CD4-positive, alpha-beta memory T cell (primary cell): ENCODE measurements around the gene CHST11. TPM values are rescaled to one million over a fixed set of nuclear protein-coding genes. Genes with fewer than 3 reads are reported as not detected.
A peak's percentile ranks its signal among the peaks of the same experiment; 100 is the strongest.

Experiments
- CTCF ChIA-PET: fragments of 350-600 bp; sonication (Branson Sonifier 250); formaldehyde crosslinking; loops from one replicate; lab custom pipeline; 2021; ENCODE audit warnings: inconsistent platforms; ENCODE audit not compliant: partially characterized antibody; lab: Charles Lee
- POLR2A ChIA-PET: fragments of 350-600 bp; sonication (Branson Sonifier 250); formaldehyde crosslinking; loops from one replicate; lab custom pipeline; 2021; ENCODE audit not compliant: partially characterized antibody; lab: Charles Lee
- DNase-seq, 5 donors: peaks; one replicate each; pipeline versions ENCODE4 v3.0.0 to v3.0.0-alpha.2; 2020 to 2022; ENCODE audit warnings: mixed read lengths in 1 of 5
- H3K27ac ChIP-seq: one replicate; pipeline ENCODE4 v1.7.0; 2013; ENCODE audit warnings: low read depth, low read length
- H3K27me3 ChIP-seq: 2 replicates; pipeline ENCODE4 v1.7.0; 2013; ENCODE audit warnings: mild to moderate bottlenecking, low read length, moderate library complexity; ENCODE audit not compliant: insufficient read depth
- H3K36me3 ChIP-seq: 2 replicates; pipeline ENCODE4 v1.7.0; 2013; ENCODE audit warnings: mild to moderate bottlenecking, low read length, moderate library complexity; ENCODE audit not compliant: insufficient read depth
- H3K4me1 ChIP-seq: 2 replicates; pipeline ENCODE4 v1.7.0; 2013; ENCODE audit warnings: mild to moderate bottlenecking, low read length, moderate library complexity; ENCODE audit not compliant: insufficient read depth
- H3K4me3 ChIP-seq, 2 donors: one replicate each; pipeline ENCODE4 v1.7.0; 2013; ENCODE audit warnings: low read length in 2 of 2, mild to moderate bottlenecking in 1 of 2
- H3K9me3 ChIP-seq, 2 donors: one replicate each; pipeline ENCODE4 v1.7.0; 2013; ENCODE audit warnings: low read length in 2 of 2, control low read depth in 1 of 2; ENCODE audit not compliant: control insufficient read depth in 1 of 2
- H3K27ac Mint-ChIP-seq, 7 donors: one replicate each; pipeline ENCODE4 v1.8.0; 2020 to 2021; ENCODE audit warnings: mixed read lengths in 7 of 7, mild to moderate bottlenecking in 6 of 7, inconsistent platforms in 3 of 7, moderate library complexity in 3 of 7
- H3K27me3 Mint-ChIP-seq, 2 donors: one replicate each; pipeline ENCODE4 v1.8.0; 2020 to 2021; ENCODE audit warnings: mixed read lengths in 2 of 2
- H3K36me3 Mint-ChIP-seq, 2 donors: one replicate each; pipeline ENCODE4 v1.8.0; 2020 to 2021; ENCODE audit warnings: mixed read lengths in 2 of 2, inconsistent platforms in 1 of 2, mild to moderate bottlenecking in 1 of 2
- H3K4me1 Mint-ChIP-seq, 4 donors: one replicate each; pipeline ENCODE4 v1.8.0; 2020 to 2021; ENCODE audit warnings: mixed read lengths in 4 of 4, mild to moderate bottlenecking in 1 of 4
- H3K4me3 Mint-ChIP-seq, 8 donors: one replicate each; pipeline ENCODE4 v1.8.0; 2020 to 2021; ENCODE audit warnings: mixed read lengths in 8 of 8, mild to moderate bottlenecking in 7 of 8, moderate library complexity in 6 of 8, inconsistent platforms in 3 of 8
- H3K9me3 Mint-ChIP-seq, 8 donors: one replicate each; pipeline ENCODE4 v1.8.0; 2020 to 2021; ENCODE audit warnings: mixed read lengths in 8 of 8, mild to moderate bottlenecking in 5 of 8, inconsistent platforms in 3 of 8, moderate library complexity in 1 of 8
- intact Hi-C: fragments of 100-400 bp; cut with micrococcal nuclease; formaldehyde crosslinking; loops from one replicate; pipeline ENCODE4 v1.15.1; 2023
- polyA plus RNA-seq, 2 donors: library from polyadenylated mRNA; unstranded; fragments of 300-500 nt; fragmentation: Illumina TruSeq; gene quantifications; one replicate each; pipeline ENCODE4 v1.2.3, GENCODE V29; 2021
- total RNA-seq, 2 experiments: library from RNA; stranded (reverse); gene quantifications; one replicate each; pipeline ENCODE4 v1.2.3, GENCODE V29; 2021

Gene CHST11
- total and polyA plus RNA-seq, 4 experiments from 2014 or later = 55.1 to 64.6 (median 59.8) TPM

- H3K9me3 ChIP-seq = no peaks in the 10 kb centered on the region
- H3K4me1 ChIP-seq = peaks cover 62% of the 10 kb centered on the region
- peaks cover 0 to 8% of the 10 kb centered on the region in 2 donors for H3K36me3 Mint-ChIP-seq
- ChIA-PET CTCF (interaction anchor here (0.6 to 3.3 kb wide), 6 partner anchors 10 to 205 kb away, joined by 3 to 16 read pairs (median 4); no protein-coding TSS in a partner anchor), POLR2A (interaction anchor here (0.6 to 1.7 kb wide), 4 partner anchors 18 to 57 kb away, joined by 3 to 5 read pairs (median 3); no protein-coding TSS in a partner anchor)
- peak overlapping the region in 5 of 7 donors; percentile 25 to 77 (median 44) for H3K27ac Mint-ChIP-seq
- peak overlapping the region in 1 of 8 donors; percentile 13 for H3K4me3 Mint-ChIP-seq
- H3K27me3 ChIP-seq = no peaks in the 10 kb centered on the region
- no peak for DNase-seq
- no peak overlapping the region for H3K27ac ChIP-seq
- no peaks in the 10 kb centered on the region for H3K27me3 Mint-ChIP-seq
- intact Hi-C loops = no loop called here
- no peaks in the 10 kb centered on the region for H3K36me3 ChIP-seq
- H3K9me3 Mint-ChIP-seq = no peaks in the 10 kb centered on the region
- no peak overlapping the region for H3K4me3 ChIP-seq
- H3K4me1 Mint-ChIP-seq = peaks cover 57 to 91% (median 74%) of the 10 kb centered on the region in 4 donors
These were observed 59.2 kb downstream of the CHST11 start for GRCh38 chr12:104515899-104516298.

- Histone ChIP-seq H3K9me3 (no peaks in the 10 kb centered on the region), H3K27ac (no peak overlapping the region), H3K4me3 (no peak overlapping the region), H3K27me3 (no peaks in the 10 kb centered on the region), H3K36me3 (no peaks in the 10 kb centered on the region), H3K4me1 (peaks cover 64% of the 10 kb centered on the region)
- peaks cover 0 to 8% of the 10 kb centered on the region in 2 donors for H3K36me3 Mint-ChIP-seq
- no peaks in the 10 kb centered on the region for H3K27me3 Mint-ChIP-seq
- ChIA-PET POLR2A (interaction anchor here (1.0 to 1.7 kb wide), 2 partner anchors 24 to 58 kb away, joined by 3 to 5 read pairs; no protein-coding TSS in a partner anchor), CTCF (interaction anchor here (3.3 kb wide), 1 partner anchor 135 kb away, joined by 16 read pairs; no protein-coding TSS in a partner anchor)
- no peak for DNase-seq
- no peak overlapping the region for H3K4me3 Mint-ChIP-seq
- H3K9me3 Mint-ChIP-seq = no peaks in the 10 kb centered on the region
- peaks cover 58 to 92% (median 77%) of the 10 kb centered on the region in 4 donors for H3K4me1 Mint-ChIP-seq
- H3K27ac Mint-ChIP-seq = peak overlapping the region in 6 of 7 donors; percentile 30 to 85 (median 50)
- intact Hi-C loops = no loop called here
These were observed 60.1 kb downstream of the CHST11 start for GRCh38 chr12:104516821-104517220.

GRCh38 chr12:104517880-104518279 is 61.1 kb downstream of the CHST11 start:
- no peaks in the 10 kb centered on the region for H3K27me3 Mint-ChIP-seq
- Histone ChIP-seq H3K4me3 (no peak overlapping the region), H3K4me1 (peaks cover 75% of the 10 kb centered on the region), H3K27ac (no peak overlapping the region), H3K9me3 (no peaks in the 10 kb centered on the region), H3K36me3 (no peaks in the 10 kb centered on the region), H3K27me3 (no peaks in the 10 kb centered on the region)
- H3K27ac Mint-ChIP-seq = peak overlapping the region in 6 of 7 donors; percentile 48 to 90 (median 50)
- H3K36me3 Mint-ChIP-seq = peaks cover 0 to 8% of the 10 kb centered on the region in 2 donors
- no peak for DNase-seq
- POLR2A ChIA-PET = interaction anchor here (1.7 kb wide), 1 partner anchor 59 kb away, joined by 5 read pairs; no protein-coding TSS in a partner anchor
- intact Hi-C loops = no loop called here
- no peaks in the 10 kb centered on the region for H3K9me3 Mint-ChIP-seq
- H3K4me3 Mint-ChIP-seq = peak overlapping the region in 3 of 8 donors; percentile 2 to 17 (median 11)
- CTCF ChIA-PET = interaction anchor here (3.3 kb wide), 1 partner anchor 136 kb away, joined by 16 read pairs; no protein-coding TSS in a partner anchor
- peaks cover 63 to 96% (median 81%) of the 10 kb centered on the region in 4 donors for H3K4me1 Mint-ChIP-seq

GRCh38 chr12:104519190-104520019 is 62.7 kb downstream of the CHST11 start:
- Histone ChIP-seq H3K9me3 (no peaks in the 10 kb centered on the region), H3K36me3 (no peaks in the 10 kb centered on the region), H3K27ac (no peak overlapping the region), H3K4me3 (no peak overlapping the region), H3K4me1 (peaks cover 86% of the 10 kb centered on the region), H3K27me3 (no peaks in the 10 kb centered on the region)
- no peaks in the 10 kb centered on the region for H3K27me3 Mint-ChIP-seq
- peak overlapping the region; percentile 53 to 88 (median 85) for H3K27ac Mint-ChIP-seq
- ChIA-PET POLR2A (interaction anchor here (0.8 to 1.3 kb wide), 4 partner anchors 20 to 86 kb away, joined by 3 to 6 read pairs (median 3); no protein-coding TSS in a partner anchor), CTCF (interaction anchor here (1.3 kb wide), 1 partner anchor 138 kb away, joined by 4 read pairs; no protein-coding TSS in a partner anchor)
- peak; percentile 42 to 82 (median 61) for DNase-seq
- no peaks in the 10 kb centered on the region for H3K9me3 Mint-ChIP-seq
- H3K4me3 Mint-ChIP-seq = peak overlapping the region in 5 of 8 donors; percentile 22 to 63 (median 60)
- no peaks in the 10 kb centered on the region for H3K36me3 Mint-ChIP-seq
- intact Hi-C loops = no loop called here
- H3K4me1 Mint-ChIP-seq = peaks cover 72 to 99% (median 89%) of the 10 kb centered on the region in 4 donors

GRCh38 chr12:104520242-104520900 is 63.6 kb downstream of the CHST11 start:
- Mint-ChIP-seq H3K4me1 (peaks cover 71 to 99% (median 90%) of the 10 kb centered on the region in 4 donors), H3K4me3 (peak overlapping the region in 2 of 8 donors; percentile 20 to 63), H3K36me3 (no peaks in the 10 kb centered on the region), H3K27me3 (no peaks in the 10 kb centered on the region), H3K27ac (peak overlapping the region in 5 of 7 donors; percentile 39 to 86 (median 64)), H3K9me3 (no peaks in the 10 kb centered on the region)
- intact Hi-C loops = no loop called here
- no peaks in the 10 kb centered on the region for H3K27me3 ChIP-seq
- H3K9me3 ChIP-seq = no peaks in the 10 kb centered on the region
- no peak overlapping the region for H3K4me3 ChIP-seq
- no peaks in the 10 kb centered on the region for H3K36me3 ChIP-seq
- ChIA-PET CTCF (no interaction called here), POLR2A (interaction anchor here (1.0 kb wide), 1 partner anchor 85 kb away, joined by 3 read pairs; no protein-coding TSS in a partner anchor)
- no peak for DNase-seq
- peaks cover 92% of the 10 kb centered on the region for H3K4me1 ChIP-seq
- no peak overlapping the region for H3K27ac ChIP-seq

GRCh38 chr12:104521731-104522130 is 65.0 kb downstream of the CHST11 start:
- ChIA-PET CTCF (no interaction called here), POLR2A (no interaction called here)
- no peaks in the 10 kb centered on the region for H3K9me3 Mint-ChIP-seq
- H3K27ac Mint-ChIP-seq = peak overlapping the region in 4 of 7 donors; percentile 26 to 87 (median 44)
- H3K4me3 ChIP-seq = no peak overlapping the region
- peaks cover 82% of the 10 kb centered on the region for H3K4me1 ChIP-seq
- H3K27me3 ChIP-seq = no peaks in the 10 kb centered on the region
- peaks cover 0 to 4% of the 10 kb centered on the region in 2 donors for H3K36me3 Mint-ChIP-seq
- H3K27me3 Mint-ChIP-seq = no peaks in the 10 kb centered on the region
- no peak for DNase-seq
- no peak overlapping the region for H3K27ac ChIP-seq
- intact Hi-C loops = no loop called here
- peak overlapping the region in 1 of 8 donors; percentile 3 for H3K4me3 Mint-ChIP-seq
- peaks cover 62 to 97% (median 85%) of the 10 kb centered on the region in 4 donors for H3K4me1 Mint-ChIP-seq
- no peaks in the 10 kb centered on the region for H3K36me3 ChIP-seq
- no peaks in the 10 kb centered on the region for H3K9me3 ChIP-seq
